Effector memory CD4-positive, alpha-beta T cell (primary cell): ENCODE results near the gene FRYL.

ENCODE experiments used
- DNase-seq, 3 donors: peaks; one replicate each; pipeline ENCODE4 v3.0.0-alpha.2; 2020
- H3K27ac ChIP-seq: 2 replicates; pipeline ENCODE4 v1.7.0; 2013; ENCODE audit warnings: mild to moderate bottlenecking, low read length, moderate library complexity; ENCODE audit not compliant: insufficient read depth, poor library complexity, severe bottlenecking
- H3K27me3 ChIP-seq: replicated peaks from 2 replicates; pipeline ENCODE4 v1.7.0; 2013; ENCODE audit warnings: mild to moderate bottlenecking, low read length; ENCODE audit not compliant: insufficient read depth, control insufficient read depth, poor library complexity, severe bottlenecking
- H3K36me3 ChIP-seq: 2 replicates; pipeline ENCODE4 v1.7.0; 2013; ENCODE audit warnings: mild to moderate bottlenecking, low read length, moderate library complexity; ENCODE audit not compliant: control insufficient read depth, insufficient read depth
- H3K4me1 ChIP-seq: 2 replicates; pipeline ENCODE4 v1.7.0; 2013; ENCODE audit warnings: low read length, mild to moderate bottlenecking; ENCODE audit not compliant: control insufficient read depth, insufficient read depth, poor library complexity, severe bottlenecking
- H3K4me3 ChIP-seq: 2 replicates; pipeline ENCODE4 v1.7.0; 2013; ENCODE audit warnings: low read length, low read depth, mild to moderate bottlenecking; ENCODE audit not compliant: insufficient read depth, poor library complexity, severe bottlenecking
- H3K9me3 ChIP-seq: 2 replicates; pipeline ENCODE4 v1.7.0; 2013; ENCODE audit warnings: mild to moderate bottlenecking, low read length, moderate library complexity; ENCODE audit not compliant: control insufficient read depth

FRYL gene

DNA sequence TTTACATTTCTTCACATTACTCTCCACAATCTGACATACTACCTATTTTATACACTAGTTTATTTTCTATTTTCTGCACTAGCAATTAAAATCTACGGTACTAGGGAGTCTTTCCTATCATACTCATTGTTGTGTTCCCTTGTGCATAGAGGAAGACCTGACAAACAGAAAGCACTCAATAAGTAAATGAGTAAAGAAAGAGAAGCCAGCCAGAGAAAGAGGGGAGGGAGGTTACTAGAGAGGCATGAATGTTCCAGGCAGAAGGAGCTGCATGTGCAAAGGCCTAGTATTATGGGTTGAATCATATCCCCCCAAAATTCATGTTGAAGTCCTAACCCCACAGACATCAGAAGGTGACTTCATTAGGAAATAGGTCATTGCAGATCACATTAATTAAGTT lies 176.0 kb downstream of the FRYL start:
- DNase-seq: no peak
- Histone ChIP-seq H3K9me3 (no peaks in the 10 kb centered on the region), H3K27ac (no peak overlapping the region), H3K4me3 (no peak overlapping the region), H3K36me3 (peaks cover 11% of the 10 kb centered on the region), H3K27me3 (no peaks in the 10 kb centered on the region), H3K4me1 (no peaks in the 10 kb centered on the region)

DNA sequence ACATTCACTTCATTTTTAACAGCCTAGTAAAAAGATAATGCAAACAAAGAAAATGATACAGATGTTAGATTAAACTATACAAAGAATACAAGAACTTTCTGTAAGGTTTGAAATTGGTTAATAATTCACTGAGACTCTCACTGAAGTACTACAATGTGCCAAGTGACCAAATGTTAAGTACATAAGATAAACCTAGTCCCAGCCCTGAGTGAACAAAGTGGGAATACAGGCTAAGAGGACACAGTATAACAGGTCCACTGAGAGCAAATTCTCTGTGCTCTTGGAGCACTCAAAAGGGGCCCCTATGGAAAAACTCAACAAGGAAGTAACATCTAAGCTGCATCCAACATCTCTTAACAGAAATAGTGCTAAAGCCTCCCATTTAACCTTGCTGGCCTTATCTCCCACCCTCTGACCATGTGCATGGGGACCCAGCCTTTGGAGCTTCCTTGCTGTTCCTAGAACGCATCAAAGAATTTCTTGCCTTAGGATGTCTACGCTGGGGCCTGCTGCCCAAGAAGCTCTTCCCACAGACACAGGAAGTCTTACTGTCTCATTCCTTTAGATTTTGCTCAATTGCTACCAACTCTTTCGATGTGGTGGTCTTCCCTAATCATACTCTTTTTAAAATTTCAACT lies 176.6 kb downstream of the FRYL start:
- no peaks in the 10 kb centered on the region for H3K4me1 ChIP-seq
- no peak for DNase-seq
- no peak overlapping the region for H3K4me3 ChIP-seq
- no peak overlapping the region for H3K27ac ChIP-seq
- peaks cover 13% of the 10 kb centered on the region for H3K36me3 ChIP-seq
- no peaks in the 10 kb centered on the region for H3K27me3 ChIP-seq
- no peaks in the 10 kb centered on the region for H3K9me3 ChIP-seq

DNA sequence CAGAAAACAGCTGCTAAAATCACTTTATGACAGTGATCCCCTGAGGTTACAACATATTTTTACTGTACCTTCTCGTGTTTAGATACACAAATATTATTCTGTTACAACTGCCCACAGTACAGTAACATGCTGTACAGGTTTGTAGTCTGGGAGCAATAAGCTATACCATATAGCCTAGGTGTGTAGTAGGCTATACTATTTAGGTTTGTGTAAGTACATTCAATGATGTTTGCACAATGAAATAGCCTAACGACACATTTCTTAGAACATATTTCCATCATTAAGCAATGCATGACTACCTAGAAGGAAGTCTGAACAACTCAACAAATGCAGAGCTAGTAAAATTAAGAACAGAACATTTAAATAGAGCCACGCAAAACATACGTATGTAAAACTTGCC lies 177.3 kb downstream of the FRYL start:
- Histone ChIP-seq H3K9me3 (no peaks in the 10 kb centered on the region), H3K4me3 (no peak overlapping the region), H3K36me3 (peaks cover 15% of the 10 kb centered on the region), H3K27ac (no peak overlapping the region), H3K27me3 (no peaks in the 10 kb centered on the region), H3K4me1 (no peaks in the 10 kb centered on the region)
- DNase-seq: no peak

DNA sequence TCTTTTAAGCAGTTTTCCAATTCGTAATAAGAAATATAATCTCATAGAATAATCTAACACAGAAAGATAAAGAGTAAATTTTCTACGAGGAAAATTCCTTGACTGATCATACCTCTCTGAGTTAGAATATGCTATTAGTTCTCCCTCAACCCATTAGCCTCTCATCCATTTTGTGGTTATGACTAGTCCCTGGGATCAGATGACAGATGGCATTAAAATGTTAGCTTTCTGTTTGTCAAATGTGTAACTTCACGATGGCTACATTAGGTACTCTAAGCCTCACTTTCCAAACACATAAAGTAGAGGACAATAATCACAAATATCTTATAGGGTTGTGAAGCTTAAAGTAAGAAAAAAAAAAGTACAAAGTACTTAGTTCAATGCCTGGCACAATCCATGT lies 177.9 kb downstream of the FRYL start:
- H3K9me3 ChIP-seq: no peaks in the 10 kb centered on the region
- H3K27ac ChIP-seq: no peak overlapping the region
- H3K27me3 ChIP-seq: no peaks in the 10 kb centered on the region
- no peak overlapping the region for H3K4me3 ChIP-seq
- peaks cover 15% of the 10 kb centered on the region for H3K36me3 ChIP-seq
- DNase-seq: no peak
- H3K4me1 ChIP-seq: no peaks in the 10 kb centered on the region

DNA sequence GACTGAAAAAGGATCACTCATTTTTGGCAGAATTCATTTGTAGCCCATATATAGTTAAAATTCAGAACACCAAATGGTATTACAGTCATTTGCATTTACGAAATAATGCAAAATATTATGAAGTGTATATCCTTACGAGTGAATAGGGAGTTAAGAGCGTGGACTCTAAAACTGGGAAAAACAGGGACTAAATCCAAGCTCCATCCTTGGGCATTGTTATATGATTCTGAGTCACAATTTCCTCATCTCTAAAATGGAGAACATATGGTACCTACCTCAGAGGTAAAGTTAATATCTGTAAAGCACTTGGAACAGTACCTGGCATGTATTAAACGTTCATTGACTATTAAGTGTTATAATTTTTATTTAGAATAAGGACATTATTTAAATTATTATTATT lies 183.7 kb downstream of the FRYL start:
- H3K9me3 ChIP-seq: no peaks in the 10 kb centered on the region
- no peak overlapping the region for H3K27ac ChIP-seq
- no peak overlapping the region for H3K4me3 ChIP-seq
- DNase-seq: no peak
- no peaks in the 10 kb centered on the region for H3K27me3 ChIP-seq
- no peaks in the 10 kb centered on the region for H3K4me1 ChIP-seq
- peaks cover 18% of the 10 kb centered on the region for H3K36me3 ChIP-seq

DNA sequence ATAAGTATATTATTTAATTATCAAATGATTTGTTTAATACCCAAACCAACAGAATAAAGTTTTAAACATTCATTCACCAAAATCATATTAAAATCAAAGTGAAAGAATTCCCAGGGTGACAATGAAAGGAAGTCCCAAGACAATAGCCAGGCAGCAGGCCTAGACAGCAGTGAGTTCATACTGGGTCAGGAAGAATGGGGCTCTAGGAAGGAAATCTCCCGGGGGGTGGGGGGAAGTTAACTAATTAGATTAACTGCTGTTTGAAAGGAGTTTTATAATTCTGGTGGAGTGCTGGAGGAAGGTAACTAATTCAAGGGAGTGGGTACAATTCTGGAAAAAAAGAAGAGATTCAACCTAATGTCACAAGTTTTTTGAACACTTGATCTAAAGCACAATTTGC lies 185.9 kb downstream of the FRYL start:
- Histone ChIP-seq H3K27me3 (no peaks in the 10 kb centered on the region), H3K27ac (no peak overlapping the region), H3K4me1 (no peaks in the 10 kb centered on the region), H3K4me3 (no peak overlapping the region), H3K9me3 (no peaks in the 10 kb centered on the region), H3K36me3 (peaks cover 25% of the 10 kb centered on the region)
- DNase-seq: no peak

DNA sequence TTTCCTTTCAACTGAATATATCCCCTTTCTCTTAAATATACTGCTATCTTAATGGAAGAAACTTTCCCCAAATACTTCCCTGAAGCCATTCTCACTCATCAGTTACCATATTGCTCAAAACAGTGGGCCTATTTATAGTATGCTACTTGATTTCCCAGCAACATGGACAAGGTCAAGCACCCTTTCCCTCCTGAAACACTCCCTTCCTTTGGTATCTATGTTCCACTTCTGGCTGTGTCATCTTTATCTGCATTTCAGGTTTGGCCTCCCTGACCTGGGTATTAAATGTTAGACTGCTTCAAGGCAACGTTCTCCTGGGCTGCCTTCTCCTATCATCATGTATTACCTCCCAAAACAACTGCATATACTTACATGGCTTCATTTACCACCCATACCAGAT lies 188.7 kb downstream of the FRYL start:
- H3K27me3 ChIP-seq: no peaks in the 10 kb centered on the region
- peaks cover 28% of the 10 kb centered on the region for H3K36me3 ChIP-seq
- no peaks in the 10 kb centered on the region for H3K9me3 ChIP-seq
- no peak overlapping the region for H3K4me3 ChIP-seq
- no peaks in the 10 kb centered on the region for H3K4me1 ChIP-seq
- H3K27ac ChIP-seq: no peak overlapping the region
- DNase-seq: no peak

DNA sequence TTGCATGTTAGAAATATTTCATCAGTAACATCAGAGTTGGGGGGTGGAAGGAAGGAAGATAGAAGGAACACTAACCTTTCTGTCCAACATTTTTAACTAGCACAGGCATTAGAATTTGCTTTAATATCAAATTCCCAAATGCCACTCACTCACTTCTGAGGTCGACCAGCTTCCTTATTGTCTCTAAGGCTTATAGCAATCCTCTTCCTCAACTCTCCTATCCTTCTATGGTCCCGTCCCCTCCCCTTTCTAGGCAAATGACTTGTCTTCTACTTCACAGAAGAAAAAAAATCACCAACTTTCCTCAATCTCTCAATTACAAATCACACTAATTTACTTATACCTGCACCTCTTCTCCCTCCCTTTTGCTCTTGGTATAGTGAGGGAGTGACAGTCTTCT lies 189.2 kb downstream of the FRYL start:
- no peaks in the 10 kb centered on the region for H3K9me3 ChIP-seq
- no peak overlapping the region for H3K4me3 ChIP-seq
- no peak overlapping the region for H3K27ac ChIP-seq
- H3K27me3 ChIP-seq: no peaks in the 10 kb centered on the region
- DNase-seq: no peak
- peaks cover 31% of the 10 kb centered on the region for H3K36me3 ChIP-seq
- no peaks in the 10 kb centered on the region for H3K4me1 ChIP-seq

DNA sequence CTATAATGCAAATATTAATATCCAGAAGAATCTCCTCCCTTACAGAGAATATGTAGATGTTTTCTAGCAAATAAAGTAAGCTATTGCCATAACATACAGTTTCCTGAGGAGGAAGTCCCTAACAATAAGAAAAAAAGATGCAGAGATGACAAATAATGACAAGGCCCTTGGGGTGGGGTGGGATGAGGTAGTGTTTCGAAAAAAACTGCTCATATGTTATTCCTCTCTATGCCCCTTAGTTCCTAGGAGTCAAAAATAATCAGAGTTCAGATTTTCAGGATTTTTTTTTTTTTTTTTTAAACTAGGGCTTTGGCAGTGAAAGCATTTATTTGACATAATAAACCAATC lies 191.0 kb downstream of the FRYL start:
- Histone ChIP-seq H3K9me3 (no peaks in the 10 kb centered on the region), H3K27me3 (no peaks in the 10 kb centered on the region), H3K27ac (no peak overlapping the region), H3K4me1 (no peaks in the 10 kb centered on the region), H3K36me3 (peaks cover 38% of the 10 kb centered on the region), H3K4me3 (no peak overlapping the region)
- no peak for DNase-seq

DNA sequence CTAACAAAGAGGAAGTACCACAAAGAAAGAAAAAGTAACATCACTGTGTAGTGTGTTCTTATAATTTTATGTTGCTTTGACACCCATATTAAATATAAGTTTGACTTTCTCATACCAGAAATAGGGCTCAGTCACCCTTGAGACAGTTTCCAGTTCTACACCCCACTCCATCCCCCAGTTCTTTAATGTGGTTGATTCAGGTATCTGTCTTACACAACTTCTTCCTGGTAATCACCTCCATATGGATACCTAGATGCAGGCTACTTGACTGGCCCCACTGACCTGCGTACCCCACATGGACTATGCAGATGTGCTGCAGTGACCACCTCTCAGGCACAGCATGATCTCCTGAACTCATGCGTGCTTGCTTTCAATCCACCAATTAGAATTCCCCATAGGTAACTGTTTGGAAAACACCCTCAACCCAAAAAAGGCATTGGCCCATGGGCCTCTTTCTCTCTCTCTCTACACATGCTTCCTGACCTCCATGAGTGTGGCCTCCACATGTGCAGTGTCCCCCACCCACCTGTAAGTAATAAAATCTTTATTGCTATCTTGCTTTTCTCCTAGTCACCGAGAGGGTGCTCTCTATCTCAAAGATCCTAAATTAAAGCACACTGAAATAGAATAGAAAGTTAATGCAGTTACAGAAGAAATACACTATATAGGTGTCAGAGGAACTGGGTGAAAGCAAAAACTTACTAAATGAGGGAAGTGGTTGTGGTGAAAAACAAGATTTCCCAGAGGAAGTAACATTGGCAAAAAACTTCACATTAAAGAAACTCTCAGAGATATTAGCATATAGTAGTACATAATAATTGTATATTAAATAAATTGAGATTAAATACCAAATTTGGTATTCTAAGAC lies 191.6 kb downstream of the FRYL start:
- H3K36me3 ChIP-seq: peaks cover 39% of the 10 kb centered on the region
- no peak overlapping the region for H3K27ac ChIP-seq
- H3K9me3 ChIP-seq: no peaks in the 10 kb centered on the region
- no peaks in the 10 kb centered on the region for H3K27me3 ChIP-seq
- H3K4me1 ChIP-seq: no peaks in the 10 kb centered on the region
- no peak for DNase-seq
- H3K4me3 ChIP-seq: no peak overlapping the region
